ENCODE data around the gene TSPYL4. TPM values are rescaled to one million over a fixed set of nuclear protein-coding genes. Genes with fewer than 3 reads are reported as not detected.

The TSPYL4 gene
- total and polyA plus RNA-seq, 2 of the 8 experiments (the other 6 are each of a cell fraction or from before 2014, with no cell fraction given), result 20.5 to 22.6 TPM

DNA sequence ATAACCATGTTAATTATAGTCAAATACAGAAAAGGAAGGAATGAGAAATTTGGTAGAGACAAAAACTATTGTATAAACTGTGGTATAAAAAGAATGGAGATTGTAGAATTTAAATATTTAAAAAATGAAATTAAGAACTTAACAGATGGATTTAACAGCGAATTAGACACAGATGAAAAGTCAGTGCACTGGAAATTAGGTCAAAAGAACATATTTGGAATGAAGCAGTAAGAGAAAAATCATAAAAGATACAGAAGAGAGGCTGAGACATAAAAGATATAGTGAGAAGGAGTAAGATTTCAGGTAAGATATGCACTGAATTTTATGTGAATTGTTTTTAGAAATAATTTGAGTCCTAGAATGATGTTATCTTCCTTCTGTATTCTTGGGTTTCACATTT lies 14.0 kb downstream of the TSPYL4 start:
- H3K4ac ChIP-seq (replicated peaks; ENCODE audit: insufficient read length, low read depth, low read length), result no peak overlapping the region
- no peak for DNase-seq (ENCODE audit: low read depth in 1 of 2, low spot score in 2 of 2)
- CTCF ChIA-PET (ENCODE audit: partially characterized antibody), result interaction anchor here (1.2 kb wide), 1 partner anchor 28 kb away, joined by 3 read pairs; no protein-coding TSS in a partner anchor
- H4K8ac ChIP-seq (ENCODE audit: extremely low read depth, insufficient read depth, low read length), result no peak overlapping the region
- H4K20me1 ChIP-seq (replicated peaks in 1 of 2; ENCODE audit: control insufficient read depth in 1 of 2, insufficient read depth in 2 of 2, low read length in 2 of 2), result no peaks in the 10 kb centered on the region
- no peak overlapping the region for H3K27ac ChIP-seq (ENCODE audit: low read depth, low read length)
- H3K4me1 ChIP-seq (replicated peaks in 1 of 4; ENCODE audit: control insufficient read depth in 3 of 4, insufficient read depth in 4 of 4, low read length in 3 of 4), result no peaks in the 10 kb centered on the region
- H2BK120ac ChIP-seq (replicated peaks; ENCODE audit: low read depth, low read length), result no peak overlapping the region
- H2BK12ac ChIP-seq (ENCODE audit: low read depth, low read length), result no peak overlapping the region
- H3K9me3 ChIP-seq (ENCODE audit: insufficient read depth in 2 of 2, low read depth in 1 of 2, low read length in 1 of 2), result no peaks in the 10 kb centered on the region
- 94 to 100% methylated on average over 1 of the region's 1 CpG for WGBS, 2 experiments (ENCODE audit: extremely low coverage in 1 of 2, insufficient coverage in 1 of 2, insufficient read length in 1 of 2, insufficient replicate concordance in 2 of 2, low coverage in 1 of 2, low lambda C conversion rate in 2 of 2, missing lambda C conversion rate in 1 of 2)
- no peak overlapping the region for H3K9ac ChIP-seq (replicated peaks in 1 of 4; ENCODE audit: extremely low read depth in 1 of 4, low read depth in 3 of 4, low read length in 3 of 4)
- no peak overlapping the region for H3K4me2 ChIP-seq (ENCODE audit: insufficient read depth in 1 of 2, low read depth in 2 of 2, low read length in 2 of 2)
- no peaks in the 10 kb centered on the region for H3K23me2 ChIP-seq (ENCODE audit: low read depth, low read length)
- no peak overlapping the region for H2BK20ac ChIP-seq (ENCODE audit: low read length)
- no peak overlapping the region for H2AK5ac ChIP-seq (ENCODE audit: low read depth, low read length)
- TF ChIP-seq RAD21 (IDR thresholded peaks at IDR 0.05 in 1 of 2, conservative IDR thresholded peaks at IDR 0.05 in 1 of 2; ENCODE audit: low read depth in 2 of 2, low read length in 2 of 2), result no peak
- TF ChIP-seq MAFK (IDR thresholded peaks at IDR 0.05; ENCODE audit: low read depth, low read length), result no peak
- no peak for TF ChIP-seq TBP (IDR thresholded peaks at IDR 0.05; ENCODE audit: low read depth, low read length)
- TF ChIP-seq POLR2AphosphoS5 (IDR thresholded peaks at IDR 0.05; ENCODE audit: low read depth, low read length), result no peak
- POLR2A ChIA-PET (ENCODE audit: partially characterized antibody), result no interaction called here
- H3K23ac ChIP-seq (ENCODE audit: insufficient read length), result no peak overlapping the region
- H2AFZ ChIP-seq (ENCODE audit: low read length), result no peak overlapping the region
- H3K18ac ChIP-seq (ENCODE audit: extremely low read depth, low read length), result no peak overlapping the region
- no peak for FAIRE-seq
- H4K5ac ChIP-seq (ENCODE audit: insufficient read length, low read depth, low read length), result no peak overlapping the region
- no peaks in the 10 kb centered on the region for H3K27me3 ChIP-seq (replicated peaks in 1 of 4; ENCODE audit: control insufficient read depth in 3 of 4, extremely low read depth in 1 of 4, insufficient read depth in 3 of 4, low read length in 3 of 4)
- H3K79me2 ChIP-seq (ENCODE audit: control insufficient read depth in 1 of 2, insufficient read depth in 2 of 2, low read length in 2 of 2), result no peaks in the 10 kb centered on the region
- H3K79me1 ChIP-seq (ENCODE audit: low read depth, low read length), result no peaks in the 10 kb centered on the region
- H3K14ac ChIP-seq (ENCODE audit: insufficient read length), result no peak overlapping the region
- no peak overlapping the region for H2BK5ac ChIP-seq (ENCODE audit: low read depth, low read length)
- no peak overlapping the region for H3K56ac ChIP-seq (replicated peaks; ENCODE audit: insufficient read length, low read depth, low read length)
- no peak overlapping the region for H2BK15ac ChIP-seq (ENCODE audit: low read length)
- no peak overlapping the region for H4K91ac ChIP-seq (replicated peaks; ENCODE audit: insufficient read length, low read length)
- no peak overlapping the region for H3K4me3 ChIP-seq (ENCODE audit: extremely low read depth in 1 of 4, insufficient read depth in 2 of 4, low read depth in 3 of 4, low read length in 4 of 4)
- peaks cover 0 to 29% (median 15%) of the 10 kb centered on the region in 4 experiments; a peak in 4 of 8 replicates for H3K36me3 ChIP-seq (ENCODE audit: control insufficient read depth in 2 of 4, insufficient read depth in 4 of 4, low read length in 3 of 4)
